GM19397 (cell line): Measurements from ENCODE around the gene HKDC1.

Experiments
- ATAC-seq: cut with Tn5 transposase; IDR thresholded peaks from one replicate; pipeline ENCODE4 v1.9.1; 2021; ENCODE audit warnings: mild to moderate bottlenecking, moderate library complexity; ENCODE audit not compliant: unreplicated experiment

Gene HKDC1

DNA sequence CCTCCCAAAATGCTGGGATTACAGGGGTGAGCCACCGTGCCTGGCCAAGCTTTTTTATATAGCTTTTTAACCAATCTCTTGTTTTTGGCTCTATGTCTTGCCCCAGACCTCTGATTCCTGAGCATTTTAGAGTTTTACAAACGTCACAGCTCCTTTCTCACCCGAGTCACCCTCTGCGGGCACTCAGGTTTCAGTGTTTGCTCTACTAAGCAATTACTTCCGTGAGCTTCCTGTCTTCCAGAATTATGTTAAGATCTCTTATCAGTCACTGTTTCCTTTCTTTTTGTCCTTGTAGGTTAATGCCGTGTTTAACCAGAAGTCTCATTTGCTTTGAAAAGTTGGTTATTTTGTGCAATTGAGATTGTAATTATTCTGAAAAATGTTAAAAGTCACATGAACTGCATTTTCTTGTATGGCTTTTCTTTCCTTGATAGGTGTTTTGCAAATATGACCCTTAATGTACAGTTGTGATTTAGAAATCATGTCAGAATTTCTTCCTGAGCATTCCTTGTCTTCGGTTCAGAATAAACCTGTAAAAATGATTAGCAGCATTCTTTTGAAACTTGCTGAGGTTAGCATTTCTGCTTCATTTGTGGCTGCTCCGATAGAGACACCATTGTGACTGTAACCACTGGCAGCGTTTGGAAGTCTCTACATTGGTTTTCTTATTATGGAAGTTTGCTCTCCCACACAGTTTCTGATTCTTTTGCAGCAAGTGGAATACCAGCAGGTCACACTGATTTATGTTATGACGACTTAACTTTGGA lies 4.5 kb upstream of the HKDC1 start:
- ATAC-seq, result no peak

DNA sequence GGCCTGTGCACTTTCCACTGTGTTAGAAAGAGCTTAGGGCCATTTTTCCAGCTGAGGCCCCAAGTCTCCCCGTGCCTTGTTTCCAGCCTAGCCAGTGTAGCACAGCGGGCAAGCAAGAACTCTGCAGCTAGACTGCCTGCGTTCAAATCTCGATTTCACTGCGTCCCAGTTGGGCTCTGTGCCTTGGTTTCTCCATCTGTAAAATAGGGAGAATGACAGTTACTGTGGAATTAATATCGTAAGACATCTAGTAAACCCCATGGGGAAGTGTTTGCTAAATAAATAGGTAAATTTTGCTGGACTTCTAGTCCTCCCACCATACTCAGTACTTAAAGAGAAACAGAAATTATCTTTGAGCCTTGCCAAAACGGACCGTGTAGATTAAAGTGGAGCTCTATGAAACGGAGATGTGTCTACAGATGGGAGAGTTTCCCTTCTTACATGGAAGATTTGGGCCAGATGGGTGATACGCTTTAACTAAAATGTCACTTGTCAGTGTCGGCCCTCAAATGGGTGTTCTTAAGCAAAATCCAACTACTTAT lies 3.5 kb upstream of the HKDC1 start:
- no peak for ATAC-seq

- no peak for ATAC-seq
Observed at GRCh38 chr10:69217119-69217754, 2.9 kb upstream of the HKDC1 start.

DNA sequence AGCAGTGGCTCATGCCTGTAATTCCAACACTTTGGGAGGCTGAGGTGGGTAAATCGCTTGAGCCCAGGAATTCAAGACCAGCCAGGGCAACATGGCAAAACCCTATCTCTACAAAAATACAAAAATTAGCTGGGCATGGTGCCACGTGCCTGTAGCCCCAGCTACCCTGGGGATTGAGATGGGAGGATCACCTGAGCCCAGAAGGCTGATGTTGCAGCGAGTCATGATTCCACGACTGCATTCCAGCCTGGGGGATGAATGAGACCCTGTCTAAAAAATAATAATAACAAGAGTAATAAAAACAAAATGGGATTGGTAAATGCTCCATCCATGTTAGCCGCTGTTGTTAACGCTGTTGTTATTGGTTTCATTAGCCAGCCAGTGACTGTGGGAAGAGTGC lies 1.3 kb upstream of the HKDC1 start:
- ATAC-seq, result no peak

- no peak for ATAC-seq
Observed at GRCh38 chr10:69220507-69220906, 375 bp downstream of the HKDC1 start.

GRCh38 chr10:69222157-69223027 lies 2.3 kb downstream of the HKDC1 start:
- peak; percentile 95 for ATAC-seq

DNA sequence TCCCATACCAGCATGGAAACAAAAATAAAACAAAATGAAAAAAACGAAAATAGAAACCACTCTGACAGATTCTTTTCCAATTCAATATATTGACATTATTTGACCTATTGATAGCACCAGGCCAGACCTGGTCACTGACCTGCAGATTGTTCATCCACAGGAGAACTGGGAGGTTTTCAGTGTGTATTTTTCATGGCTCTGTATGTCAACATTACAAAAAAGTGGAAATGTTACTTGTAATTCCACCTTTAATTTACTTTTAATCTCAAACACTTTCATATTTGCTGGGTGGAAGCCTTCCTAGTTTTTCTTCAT lies 2.9 kb downstream of the HKDC1 start:
- peak; percentile 9 for ATAC-seq

DNA sequence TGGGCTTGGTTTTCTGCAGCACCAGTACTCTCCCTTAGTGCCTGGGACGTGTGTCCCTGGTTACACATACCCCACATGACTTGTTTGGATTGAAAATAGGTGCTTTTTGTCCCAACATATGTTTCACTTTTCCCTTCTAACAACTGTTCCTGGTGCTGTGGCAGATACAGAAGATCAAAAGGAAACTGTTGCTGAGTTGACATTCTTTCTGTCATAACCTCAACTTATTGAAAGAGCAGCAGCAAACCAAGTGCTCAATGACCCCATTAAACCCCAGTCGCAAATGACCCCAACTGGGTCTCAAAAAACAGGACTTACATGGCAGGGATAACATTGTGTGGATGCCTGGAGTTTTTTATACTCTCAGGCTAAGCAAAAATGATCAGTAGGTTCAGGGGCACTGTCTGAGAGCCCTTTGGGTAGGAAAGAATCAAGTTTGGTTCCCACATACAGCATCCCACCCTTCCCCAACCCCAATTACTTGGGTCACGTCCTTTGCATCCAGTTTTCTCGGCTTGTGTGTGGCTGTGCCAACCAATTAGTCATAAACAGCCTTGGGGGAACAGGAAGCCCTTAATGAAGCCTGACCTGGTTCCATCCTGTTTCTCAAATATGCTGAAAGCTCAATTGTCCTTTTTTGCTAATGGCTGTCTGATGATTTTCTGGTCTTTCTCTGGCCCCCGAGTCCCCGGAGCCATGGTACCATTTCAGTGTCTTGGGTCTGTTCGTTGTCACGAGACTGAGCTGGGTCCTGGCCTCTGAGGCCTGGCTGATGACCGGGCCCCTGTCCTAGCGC lies 4.9 kb downstream of the HKDC1 start:
- no peak for ATAC-seq

DNA sequence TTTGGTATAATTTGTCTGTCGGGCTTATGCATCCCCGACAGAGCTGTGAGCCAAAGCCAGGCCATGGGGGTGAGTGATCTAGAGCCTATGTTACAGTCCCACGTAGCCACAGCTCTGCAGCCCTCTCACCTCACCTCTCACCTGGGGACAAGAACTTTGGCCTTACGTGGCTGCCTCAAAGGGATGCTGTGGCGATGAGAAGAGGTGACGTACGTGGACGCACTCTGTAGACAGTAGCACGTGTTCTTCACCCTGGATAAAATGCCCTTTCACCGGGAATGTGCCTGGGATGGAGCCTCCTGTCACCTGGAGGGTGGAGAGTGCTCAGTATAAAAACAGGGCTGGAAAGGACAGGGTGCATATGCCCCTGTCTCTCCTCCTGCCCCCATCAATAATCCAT lies 5.5 kb downstream of the HKDC1 start:
- ATAC-seq, result no peak

DNA sequence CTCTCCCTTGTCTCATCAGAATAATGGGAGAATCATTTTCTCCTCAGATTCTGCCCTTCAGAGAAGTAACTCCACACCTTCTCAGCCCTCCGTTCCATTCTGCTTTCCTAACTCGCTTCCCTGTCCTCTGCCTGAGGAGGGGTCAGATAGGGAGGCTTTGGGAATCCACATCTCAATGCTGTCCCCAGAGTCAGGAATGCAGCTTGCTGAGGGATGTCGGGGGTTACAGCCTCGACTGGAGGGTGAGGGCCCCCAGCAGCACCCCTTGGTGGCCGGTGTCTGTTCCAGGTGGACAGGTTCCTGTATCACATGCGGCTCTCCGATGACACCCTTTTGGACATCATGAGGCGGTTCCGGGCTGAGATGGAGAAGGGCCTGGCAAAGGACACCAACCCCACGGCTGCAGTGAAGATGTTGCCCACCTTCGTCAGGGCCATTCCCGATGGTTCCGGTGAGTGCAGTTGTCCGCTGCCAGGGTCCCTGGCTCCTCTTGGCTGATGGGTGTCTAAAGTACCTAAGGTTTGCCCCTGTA lies 6.9 kb downstream of the HKDC1 start:
- no peak for ATAC-seq

DNA sequence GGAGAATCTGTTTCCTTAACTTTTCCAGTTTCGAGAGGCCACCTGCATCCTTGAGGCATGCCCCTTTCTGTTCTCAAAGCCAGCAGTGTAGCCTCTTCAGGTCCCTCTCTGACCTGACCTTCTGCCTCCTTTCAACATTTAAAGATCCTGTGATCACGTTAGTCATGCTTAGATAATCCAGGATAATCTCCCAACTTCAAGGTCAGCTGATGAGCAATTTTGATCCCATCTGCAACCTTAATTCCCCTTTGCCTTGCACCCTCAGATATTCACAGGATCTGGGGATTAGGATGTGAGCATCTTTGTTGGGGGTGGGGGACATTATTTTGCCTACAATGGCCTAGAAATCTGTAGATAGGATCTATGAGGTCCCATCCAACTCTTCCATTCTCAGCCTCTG lies 8.0 kb downstream of the HKDC1 start:
- no peak for ATAC-seq

GRCh38 chr10:69229616-69229916 lies 9.4 kb downstream of the HKDC1 start:
- no peak for ATAC-seq

DNA sequence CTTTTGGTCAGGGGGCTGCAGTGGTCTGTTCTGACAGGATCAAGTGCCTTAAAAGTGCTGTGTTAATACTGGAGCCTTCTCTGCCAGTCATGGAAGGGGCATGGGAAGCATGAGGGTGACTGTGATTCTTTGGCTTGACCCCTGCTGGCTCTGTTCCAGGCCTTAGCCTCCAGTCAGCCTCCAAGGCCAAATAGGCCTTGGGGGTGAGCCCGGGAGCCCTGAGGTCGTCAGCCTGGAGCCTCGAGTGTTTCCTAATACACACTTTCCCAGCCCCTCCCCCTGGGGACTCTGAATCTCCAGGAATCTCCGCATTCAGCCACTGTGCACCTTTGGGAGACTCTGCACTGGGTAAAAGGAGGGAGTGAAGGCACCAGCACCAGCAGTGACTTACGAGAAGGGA lies 10.0 kb downstream of the HKDC1 start:
- ATAC-seq, result no peak

DNA sequence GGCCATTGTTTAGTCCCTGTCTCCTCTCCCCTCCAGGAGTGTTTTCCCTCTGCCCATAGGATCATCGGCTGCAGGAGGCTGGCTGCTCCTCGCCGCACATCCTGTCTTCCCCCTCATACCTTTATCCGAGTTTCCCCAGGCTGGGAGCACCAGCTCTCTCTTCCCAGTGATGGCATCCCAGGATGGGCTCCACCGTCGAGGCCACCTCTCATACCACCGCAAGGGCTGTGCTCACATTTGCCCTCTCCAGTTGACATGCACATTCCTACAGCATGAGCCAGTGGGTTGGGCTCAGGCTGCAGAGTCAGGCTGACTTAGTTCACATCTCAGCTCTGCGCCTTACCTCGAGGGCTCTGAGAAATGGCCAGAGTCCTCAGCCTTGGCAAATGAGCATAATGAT lies 12.1 kb downstream of the HKDC1 start:
- no peak for ATAC-seq

- ATAC-seq, result no peak
Observed at GRCh38 chr10:69232736-69233480, 12.8 kb downstream of the HKDC1 start.

GRCh38 chr10:69234447-69234846 lies 14.3 kb downstream of the HKDC1 start:
- no peak for ATAC-seq

GRCh38 chr10:69237528-69238159 lies 17.5 kb downstream of the HKDC1 start:
- ATAC-seq, result no peak

DNA sequence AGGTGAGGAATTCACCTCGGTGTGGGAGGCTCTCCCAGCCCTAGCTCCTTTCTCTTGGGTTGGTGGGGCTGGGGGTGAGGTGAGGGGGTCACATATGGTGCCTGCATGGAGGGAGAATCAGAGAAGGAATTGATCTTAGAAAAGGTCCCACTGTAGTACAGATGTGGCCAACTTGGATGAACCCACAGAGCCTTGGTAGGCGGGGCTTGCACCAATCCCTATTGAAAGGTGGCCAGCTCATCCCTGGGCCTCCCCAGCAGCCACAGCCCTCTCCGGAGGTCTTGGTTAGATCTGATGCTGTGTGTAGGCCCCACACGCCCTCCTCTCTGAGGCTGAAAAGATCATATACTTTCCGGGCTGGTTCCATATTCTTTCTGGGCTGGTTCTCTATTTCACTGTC lies 19.0 kb downstream of the HKDC1 start:
- ATAC-seq, result no peak

GRCh38 chr10:69239816-69240434 lies 19.8 kb downstream of the HKDC1 start:
- no peak for ATAC-seq
